ENCODE results near the gene DNLZ.

DNLZ gene

GRCh38 chr9:136403915-136404800 lies 40.6 kb upstream of the DNLZ start:
- Histone ChIP-seq H3K36me3 (ENCODE audit: control insufficient read depth, insufficient read depth, low read length) (peaks cover 44% of the 10 kb centered on the region), H3K9me3 (ENCODE audit: control insufficient read depth, insufficient read depth, low read length) (no peaks in the 10 kb centered on the region), H3K4me1 (ENCODE audit: control insufficient read depth, insufficient read depth, low read length) (no peaks in the 10 kb centered on the region), H3K4me3 (ENCODE audit: low read depth, low read length) (no peak overlapping the region), H3K9ac (ENCODE audit: low read depth, low read length) (no peak overlapping the region), H3K27me3 (ENCODE audit: control insufficient read depth, insufficient read depth, low read length) (no peaks in the 10 kb centered on the region)

- H3K9me3 ChIP-seq (ENCODE audit: control insufficient read depth, insufficient read depth, low read length): no peaks in the 10 kb centered on the region
- H3K4me3 ChIP-seq (ENCODE audit: low read depth, low read length): no peak overlapping the region
- H3K4me1 ChIP-seq (ENCODE audit: control insufficient read depth, insufficient read depth, low read length): peaks cover 3% of the 10 kb centered on the region
- no peak overlapping the region for H3K9ac ChIP-seq (ENCODE audit: low read depth, low read length)
- H3K36me3 ChIP-seq (ENCODE audit: control insufficient read depth, insufficient read depth, low read length): peaks cover 48% of the 10 kb centered on the region
- H3K27me3 ChIP-seq (ENCODE audit: control insufficient read depth, insufficient read depth, low read length): no peaks in the 10 kb centered on the region
These were observed 40.0 kb upstream of the DNLZ start for GRCh38 chr9:136403538-136403914.

DNA sequence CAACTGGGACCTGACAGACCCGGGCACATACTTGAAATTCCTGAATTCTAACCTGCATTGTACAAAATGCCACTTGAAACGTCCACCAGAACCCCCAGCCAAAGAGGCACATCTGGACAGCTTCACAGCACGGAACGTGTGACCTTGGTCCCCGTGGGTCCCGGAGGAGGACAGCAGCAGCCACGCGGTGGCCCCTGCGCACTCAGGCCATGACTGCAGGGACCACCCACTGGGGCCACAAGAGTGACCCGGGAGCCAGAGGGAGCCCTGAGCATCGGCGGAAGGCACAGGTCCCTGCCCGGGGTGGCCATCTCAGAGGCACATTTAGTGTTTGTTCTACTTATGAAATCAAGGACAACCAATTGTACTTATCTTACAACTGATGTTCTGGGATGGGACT lies 38.5 kb upstream of the DNLZ start:
- Histone ChIP-seq H3K4me3 (ENCODE audit: low read depth, low read length) (no peak overlapping the region), H3K4me1 (ENCODE audit: control insufficient read depth, insufficient read depth, low read length) (peaks cover 3% of the 10 kb centered on the region), H3K36me3 (ENCODE audit: control insufficient read depth, insufficient read depth, low read length) (peaks cover 48% of the 10 kb centered on the region), H3K9me3 (ENCODE audit: control insufficient read depth, insufficient read depth, low read length) (no peaks in the 10 kb centered on the region), H3K27me3 (ENCODE audit: control insufficient read depth, insufficient read depth, low read length) (no peaks in the 10 kb centered on the region), H3K9ac (ENCODE audit: low read depth, low read length) (no peak overlapping the region)

DNA sequence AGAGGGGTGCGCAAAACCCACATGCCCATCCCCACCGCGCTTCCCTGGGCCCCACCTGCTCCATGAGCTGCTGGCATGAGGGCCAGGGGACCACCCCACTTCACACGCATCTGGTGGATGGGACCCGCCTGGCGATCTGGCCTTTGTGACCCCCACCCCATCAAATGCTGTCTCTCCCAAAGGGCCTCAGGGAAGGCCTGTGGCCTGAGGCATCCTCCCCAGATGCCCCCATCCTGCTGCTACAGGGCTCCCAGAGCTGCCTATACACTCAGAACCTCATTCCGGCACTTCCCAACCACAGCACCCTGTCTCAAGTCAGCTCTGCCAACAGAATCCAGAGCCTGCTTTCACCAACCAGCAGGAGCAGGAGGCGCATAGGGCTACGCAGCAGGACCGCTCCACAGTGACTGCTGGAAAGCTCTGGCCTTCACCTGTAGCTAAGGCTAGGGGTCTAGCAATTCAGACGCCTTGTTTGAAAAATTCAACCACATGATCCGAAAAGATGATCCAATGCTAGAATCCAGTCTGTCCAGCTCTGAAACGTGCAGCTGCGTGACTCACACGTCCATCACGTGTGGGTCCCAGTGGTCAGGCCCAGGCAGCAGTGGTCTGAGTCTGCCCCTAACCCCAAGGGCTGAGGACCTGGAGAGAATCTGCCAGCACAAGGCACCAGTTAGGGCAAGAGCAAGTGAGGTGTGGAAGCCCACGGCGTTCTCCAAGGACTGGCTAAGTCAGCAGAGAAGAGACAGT lies 37.8 kb upstream of the DNLZ start:
- Histone ChIP-seq H3K36me3 (ENCODE audit: control insufficient read depth, insufficient read depth, low read length) (peaks cover 51% of the 10 kb centered on the region), H3K9ac (ENCODE audit: low read depth, low read length) (no peak overlapping the region), H3K4me3 (ENCODE audit: low read depth, low read length) (no peak overlapping the region), H3K27me3 (ENCODE audit: control insufficient read depth, insufficient read depth, low read length) (no peaks in the 10 kb centered on the region), H3K9me3 (ENCODE audit: control insufficient read depth, insufficient read depth, low read length) (no peaks in the 10 kb centered on the region), H3K4me1 (ENCODE audit: control insufficient read depth, insufficient read depth, low read length) (peaks cover 3% of the 10 kb centered on the region)

DNA sequence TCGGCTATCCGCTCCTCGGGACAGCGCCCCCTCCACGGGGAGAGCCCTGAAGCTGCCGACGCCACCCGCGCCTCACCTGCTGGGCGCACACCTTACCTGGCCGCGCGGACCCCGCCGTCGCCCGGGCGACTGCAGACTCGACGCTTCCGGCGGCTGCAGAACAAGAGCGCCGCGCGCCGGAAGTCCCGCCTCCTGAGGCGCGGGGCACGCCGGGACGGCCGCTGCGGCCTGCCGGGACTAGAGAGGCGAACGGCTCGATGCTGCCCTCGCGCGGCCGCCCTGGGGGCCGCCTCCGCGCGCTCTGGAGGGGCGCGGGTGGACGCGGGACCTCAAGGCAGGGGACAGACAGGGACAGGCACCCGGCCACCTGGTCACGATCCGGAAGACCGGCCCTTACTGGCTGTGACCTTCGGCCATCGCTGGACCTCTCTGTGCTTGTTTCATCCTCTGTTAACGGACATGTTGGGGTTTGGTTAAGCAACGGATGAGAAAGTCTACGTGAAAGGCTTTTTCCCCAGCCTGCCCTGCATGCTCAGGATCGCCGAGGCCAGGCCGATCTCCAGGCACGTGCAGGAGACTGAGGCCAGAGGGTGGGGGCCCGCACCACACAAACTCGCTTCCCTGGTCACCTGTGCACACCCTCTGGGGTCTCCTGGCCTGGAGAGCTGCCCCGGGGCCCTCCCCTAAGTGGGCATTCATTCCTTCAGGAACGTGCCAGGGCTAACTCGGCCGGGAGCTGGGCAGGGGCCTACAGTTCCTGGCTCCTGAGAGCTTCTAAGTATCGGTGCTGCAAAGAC lies 36.7 kb upstream of the DNLZ start, which contains the start of gene SNAPC4:
TSS of gene SNAPC4 (minus strand) at position 133 of the 797 bp plus-strand sequence. CDS start 1,742 bp downstream, outside the sequence.
- Histone ChIP-seq H3K9me3 (ENCODE audit: control insufficient read depth, insufficient read depth, low read length) (no peaks in the 10 kb centered on the region), H3K4me3 (ENCODE audit: low read depth, low read length) (peak within 1 kb of the TSS; percentile 84), H3K9ac (ENCODE audit: low read depth, low read length) (peak within 1 kb of the TSS; percentile 87), H3K36me3 (ENCODE audit: control insufficient read depth, insufficient read depth, low read length) (peaks cover 54% of the 10 kb centered on the region), H3K4me1 (ENCODE audit: control insufficient read depth, insufficient read depth, low read length) (peaks cover 3% of the 10 kb centered on the region), H3K27me3 (ENCODE audit: control insufficient read depth, insufficient read depth, low read length) (no peaks in the 10 kb centered on the region)

- peaks cover 54% of the 10 kb centered on the region for H3K36me3 ChIP-seq (ENCODE audit: control insufficient read depth, insufficient read depth, low read length)
- H3K27me3 ChIP-seq (ENCODE audit: control insufficient read depth, insufficient read depth, low read length): no peaks in the 10 kb centered on the region
These were observed 35.9 kb upstream of the DNLZ start for GRCh38 chr9:136399176-136400037.

GRCh38 chr9:136398286-136398685 lies 34.7 kb upstream of the DNLZ start:
- no peaks in the 10 kb centered on the region for H3K9me3 ChIP-seq (ENCODE audit: control insufficient read depth, insufficient read depth, low read length)
- H3K9ac ChIP-seq (ENCODE audit: low read depth, low read length): no peak overlapping the region
- H3K36me3 ChIP-seq (ENCODE audit: control insufficient read depth, insufficient read depth, low read length): peaks cover 54% of the 10 kb centered on the region
- no peaks in the 10 kb centered on the region for H3K27me3 ChIP-seq (ENCODE audit: control insufficient read depth, insufficient read depth, low read length)
- H3K4me1 ChIP-seq (ENCODE audit: control insufficient read depth, insufficient read depth, low read length): peaks cover 3% of the 10 kb centered on the region
- H3K4me3 ChIP-seq (ENCODE audit: low read depth, low read length): peak overlapping the region; percentile 84

More at GRCh38 chr9:136399176-136400037, 35.9 kb upstream of the DNLZ start:
- H3K9ac ChIP-seq (ENCODE audit: low read depth, low read length): peak overlapping the region; percentile 87
- H3K4me1 ChIP-seq (ENCODE audit: control insufficient read depth, insufficient read depth, low read length): peaks cover 3% of the 10 kb centered on the region
- H3K9me3 ChIP-seq (ENCODE audit: control insufficient read depth, insufficient read depth, low read length): no peaks in the 10 kb centered on the region
- H3K4me3 ChIP-seq (ENCODE audit: low read depth, low read length): peak overlapping the region; percentile 84

DNA sequence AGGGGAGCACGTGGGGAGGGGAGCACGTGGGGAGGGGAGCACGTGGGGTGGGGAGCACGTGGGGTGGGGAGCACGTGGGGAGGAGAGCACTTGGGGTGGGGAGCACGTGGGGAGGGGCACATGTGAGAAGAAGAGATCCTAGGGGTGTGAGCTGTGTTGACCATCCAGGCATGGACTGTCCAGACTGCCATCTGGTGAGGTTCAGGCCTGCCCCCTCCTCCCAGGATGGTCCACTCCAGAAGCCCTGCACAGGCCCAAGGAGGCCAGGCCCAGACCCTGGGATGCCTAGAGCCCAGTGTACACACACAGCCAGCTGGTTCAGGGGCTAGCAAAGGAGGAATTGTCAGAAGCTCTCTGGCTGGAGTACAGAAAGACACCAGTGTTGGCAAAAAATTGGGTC lies 34.1 kb upstream of the DNLZ start:
- H3K4me3 ChIP-seq (ENCODE audit: low read depth, low read length): no peak overlapping the region
- H3K4me1 ChIP-seq (ENCODE audit: control insufficient read depth, insufficient read depth, low read length): peaks cover 3% of the 10 kb centered on the region
- no peaks in the 10 kb centered on the region for H3K27me3 ChIP-seq (ENCODE audit: control insufficient read depth, insufficient read depth, low read length)
- H3K9me3 ChIP-seq (ENCODE audit: control insufficient read depth, insufficient read depth, low read length): no peaks in the 10 kb centered on the region
- H3K9ac ChIP-seq (ENCODE audit: low read depth, low read length): no peak overlapping the region
- peaks cover 58% of the 10 kb centered on the region for H3K36me3 ChIP-seq (ENCODE audit: control insufficient read depth, insufficient read depth, low read length)

GRCh38 chr9:136396219-136396515 lies 32.6 kb upstream of the DNLZ start:
- H3K9me3 ChIP-seq (ENCODE audit: control insufficient read depth, insufficient read depth, low read length): no peaks in the 10 kb centered on the region
- peaks cover 69% of the 10 kb centered on the region for H3K36me3 ChIP-seq (ENCODE audit: control insufficient read depth, insufficient read depth, low read length)
- H3K4me3 ChIP-seq (ENCODE audit: low read depth, low read length): no peak overlapping the region
- H3K27me3 ChIP-seq (ENCODE audit: control insufficient read depth, insufficient read depth, low read length): no peaks in the 10 kb centered on the region
- no peak overlapping the region for H3K9ac ChIP-seq (ENCODE audit: low read depth, low read length)
- peaks cover 3% of the 10 kb centered on the region for H3K4me1 ChIP-seq (ENCODE audit: control insufficient read depth, insufficient read depth, low read length)

DNA sequence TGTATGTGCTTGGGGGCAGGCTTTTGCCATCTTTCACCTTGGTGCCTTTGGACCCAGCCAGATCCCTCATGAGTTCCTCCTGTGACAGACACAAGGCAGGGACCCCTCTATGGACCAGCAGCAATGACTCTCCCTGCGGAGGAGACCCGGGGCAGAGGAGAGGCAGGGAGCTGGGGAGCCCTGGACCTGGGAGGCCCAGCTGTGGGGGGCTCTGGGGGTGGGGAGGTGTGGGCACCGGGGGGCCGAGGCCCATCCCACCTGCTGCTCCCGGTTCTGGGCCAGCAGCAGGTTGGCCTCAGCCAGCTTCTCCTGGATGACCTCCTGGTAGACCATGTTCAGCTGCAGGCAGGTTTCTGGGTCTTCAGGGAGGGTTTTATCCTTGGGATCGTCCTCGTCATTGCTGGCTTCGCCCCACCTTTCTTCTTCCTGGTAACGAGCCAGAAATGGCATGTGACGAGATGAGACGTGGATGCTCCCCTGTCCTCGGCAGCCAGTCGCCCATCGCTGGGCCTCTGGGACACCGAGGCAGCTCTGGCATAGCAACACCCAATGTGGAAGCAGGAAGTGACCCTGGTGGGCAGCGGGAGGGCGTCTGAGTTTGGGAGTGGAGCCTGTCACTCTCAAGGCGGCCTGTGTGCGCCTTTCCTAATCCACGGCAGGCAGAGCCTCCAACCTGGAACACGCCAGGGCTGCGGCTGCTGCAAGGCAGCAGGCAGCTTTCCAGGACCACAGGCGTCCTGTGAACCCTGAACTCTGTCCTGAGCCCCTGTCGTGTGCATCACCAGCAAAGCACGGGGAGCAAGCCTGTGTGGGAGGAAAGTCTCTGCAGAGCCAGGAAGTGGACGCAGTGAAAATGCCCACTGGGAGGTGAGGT lies 32.0 kb upstream of the DNLZ start:
- no peak overlapping the region for H3K9ac ChIP-seq (ENCODE audit: low read depth, low read length)
- peaks cover 3% of the 10 kb centered on the region for H3K4me1 ChIP-seq (ENCODE audit: control insufficient read depth, insufficient read depth, low read length)
- no peaks in the 10 kb centered on the region for H3K27me3 ChIP-seq (ENCODE audit: control insufficient read depth, insufficient read depth, low read length)
- peaks cover 69% of the 10 kb centered on the region for H3K36me3 ChIP-seq (ENCODE audit: control insufficient read depth, insufficient read depth, low read length)
- no peaks in the 10 kb centered on the region for H3K9me3 ChIP-seq (ENCODE audit: control insufficient read depth, insufficient read depth, low read length)
- no peak overlapping the region for H3K4me3 ChIP-seq (ENCODE audit: low read depth, low read length)
